Kidney (tissue), 14 donors: Measurements from ENCODE around the gene TRIM26. TPM values are rescaled to one million over a fixed set of nuclear protein-coding genes. Genes with fewer than 3 reads are reported as not detected.
A peak's percentile ranks its signal among the peaks of the same experiment; 100 is the strongest.

Experiments
- DNase-seq, 5 donors: peaks; one replicate each; pipeline ENCODE4 v3.0.0-alpha.2; 2013 to 2020
- FAIRE-seq: peaks from 2 replicates; lab custom pipeline; 2012; peaks lifted over from hg19 to GRCh38; lab: Jason Lieb, UNC
- H3K27ac ChIP-seq, 2 donors: one replicate each; pipeline ENCODE4 v1.7.0; 2013; ENCODE audit warnings: low read depth in 2 of 2, low read length in 2 of 2, inconsistent platforms in 1 of 2
- H3K27me3 ChIP-seq: one replicate; pipeline ENCODE4 v1.7.1; 2013; ENCODE audit warnings: low read length, inconsistent platforms; ENCODE audit not compliant: control insufficient read depth, insufficient read depth
- H3K36me3 ChIP-seq, 3 donors: one replicate each; pipeline versions ENCODE4 v1.7.0 to v1.7.1; 2013; ENCODE audit warnings: low read length in 3 of 3, control low read depth in 1 of 3, inconsistent platforms in 1 of 3; ENCODE audit not compliant: insufficient read depth in 3 of 3, control insufficient read depth in 2 of 3
- H3K4me1 ChIP-seq, 3 donors: one replicate each; pipeline versions ENCODE4 v1.7.0 to v1.7.1; 2013; ENCODE audit warnings: low read length in 3 of 3, inconsistent platforms in 1 of 3, low read depth in 1 of 3; ENCODE audit not compliant: control insufficient read depth in 2 of 3, insufficient read depth in 2 of 3
- H3K4me3 ChIP-seq, 3 donors: one replicate each; pipeline versions ENCODE4 v1.7.0 to v1.8.1; 2013; ENCODE audit warnings: low read length in 3 of 3, control low read depth in 1 of 3, inconsistent platforms in 1 of 3
- H3K9ac ChIP-seq, 3 donors: one replicate each; pipeline versions ENCODE4 v1.7.0 to v1.7.1; 2013; ENCODE audit warnings: low read length in 3 of 3, control low read depth in 1 of 3, inconsistent platforms in 1 of 3
- H3K9me3 ChIP-seq, 3 donors: one replicate each; pipeline versions ENCODE4 v1.7.0 to v1.7.1; 2013; ENCODE audit warnings: low read length in 3 of 3, control low read depth in 1 of 3, inconsistent platforms in 1 of 3; ENCODE audit not compliant: control insufficient read depth in 2 of 3, insufficient read depth in 1 of 3
- intact Hi-C: fragments of 100-400 bp; cut with DNase I; formaldehyde crosslinking; loops from one replicate; pipeline ENCODE4 v1.11.1; 2022
- polyA plus RNA-seq: library from polyadenylated mRNA; stranded (reverse); fragments of 350-450 nt; fragmentation: Illumina TruSeq; extraction: RNeasy Lipid Tissue Mini Kit (QIAGEN cat#74804); gene quantifications from one replicate; pipeline ENCODE4 v1.2.3, GENCODE V29; 2014; ENCODE audit warnings: low read depth, low replicate concordance; ENCODE audit not compliant: insufficient read depth
- total RNA-seq: library from RNA; stranded (reverse); fragmentation: NEBNext Ultra II Directional; extraction: Animal tissue kit (Norgen Biotek cat#: 25700); gene quantifications from one replicate; pipeline ENCODE4 v1.2.1, GENCODE V29; 2021
- TF ChIP-seq, protein P1 (sequence below): IDR thresholded peaks from 3 replicates; pipeline ENCODE4 v1.5.1; 2012; ENCODE audit warnings: mild to moderate bottlenecking, moderate library complexity, borderline replicate concordance; ENCODE audit not compliant: insufficient read depth; ENCODE audit errors: extremely low read depth
- donor health status: control.
- donor health status: control.
- donor health status: control.
- donor health status: control.
- donor health status: control.
- donor health status: DM: yes; HTN: yes; CAD: no.
- donor health status: Normal renal cell carcinoma (clear cell type).

The TRIM26 gene
- total and polyA plus RNA-seq, 2 donors from 2014 or later, result 28.0 to 63.9 TPM

- intact Hi-C loops, result no loop called here
- Histone ChIP-seq H3K4me3 (no peak overlapping the region), H3K9ac (no peak overlapping the region), H3K9me3 (peaks cover 0 to 5% (median 2%) of the 10 kb centered on the region in 3 donors), H3K4me1 (no peaks in the 10 kb centered on the region), H3K27me3 (no peaks in the 10 kb centered on the region), H3K27ac (no peak overlapping the region), H3K36me3 (no peaks in the 10 kb centered on the region)
- FAIRE-seq, result no peak
- DNase-seq, result peak in 3 of 5 donors; percentile 20 to 80 (median 71)
- TF ChIP-seq, protein P1, sequence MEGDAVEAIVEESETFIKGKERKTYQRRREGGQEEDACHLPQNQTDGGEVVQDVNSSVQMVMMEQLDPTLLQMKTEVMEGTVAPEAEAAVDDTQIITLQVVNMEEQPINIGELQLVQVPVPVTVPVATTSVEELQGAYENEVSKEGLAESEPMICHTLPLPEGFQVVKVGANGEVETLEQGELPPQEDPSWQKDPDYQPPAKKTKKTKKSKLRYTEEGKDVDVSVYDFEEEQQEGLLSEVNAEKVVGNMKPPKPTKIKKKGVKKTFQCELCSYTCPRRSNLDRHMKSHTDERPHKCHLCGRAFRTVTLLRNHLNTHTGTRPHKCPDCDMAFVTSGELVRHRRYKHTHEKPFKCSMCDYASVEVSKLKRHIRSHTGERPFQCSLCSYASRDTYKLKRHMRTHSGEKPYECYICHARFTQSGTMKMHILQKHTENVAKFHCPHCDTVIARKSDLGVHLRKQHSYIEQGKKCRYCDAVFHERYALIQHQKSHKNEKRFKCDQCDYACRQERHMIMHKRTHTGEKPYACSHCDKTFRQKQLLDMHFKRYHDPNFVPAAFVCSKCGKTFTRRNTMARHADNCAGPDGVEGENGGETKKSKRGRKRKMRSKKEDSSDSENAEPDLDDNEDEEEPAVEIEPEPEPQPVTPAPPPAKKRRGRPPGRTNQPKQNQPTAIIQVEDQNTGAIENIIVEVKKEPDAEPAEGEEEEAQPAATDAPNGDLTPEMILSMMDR, result peak; percentile 87
These were observed 6.0 kb upstream of the TRIM26 start for GRCh38 chr6:30219244-30219643.

GRCh38 chr6:30216096-30216495 is 2.9 kb upstream of the TRIM26 start:
- Histone ChIP-seq H3K27me3 (no peaks in the 10 kb centered on the region), H3K9me3 (no peaks in the 10 kb centered on the region), H3K4me3 (no peak overlapping the region), H3K9ac (no peak overlapping the region), H3K27ac (no peak overlapping the region), H3K4me1 (peaks cover 0 to 8% (median 3%) of the 10 kb centered on the region in 3 donors), H3K36me3 (no peaks in the 10 kb centered on the region)
- TF ChIP-seq, protein P1, result no peak
- intact Hi-C loops, result no loop called here
- no peak for FAIRE-seq
- DNase-seq, result no peak

GRCh38 chr6:30214657-30214982 is 1.4 kb upstream of the TRIM26 start:
- peak overlapping the region in 2 of 3 donors; percentile 87 to 98 for H3K4me3 ChIP-seq
- peak overlapping the region; percentile 98 to 99 for H3K27ac ChIP-seq
- DNase-seq (peak in 1 of 5 donors; percentile 76), FAIRE-seq (no peak)
- H3K36me3 ChIP-seq, result no peaks in the 10 kb centered on the region
- H3K27me3 ChIP-seq, result no peaks in the 10 kb centered on the region
- no peaks in the 10 kb centered on the region for H3K9me3 ChIP-seq
- intact Hi-C loops, result no loop called here
- H3K9ac ChIP-seq, result peak overlapping the region; percentile 61 to 99 (median 65)
- peaks cover 3 to 12% (median 9%) of the 10 kb centered on the region in 3 donors for H3K4me1 ChIP-seq
- TF ChIP-seq, protein P1, result no peak
